IPS-18c (cell line): ENCODE data around the gene PAXIP1.

Experiments
- H3K4me3 ChIP-seq: 2 replicates; pipeline ENCODE4 v1.7.0; 2013; ENCODE audit warnings: low read depth, mild to moderate bottlenecking, low read length, moderate library complexity; ENCODE audit not compliant: insufficient read depth
- H3K9me3 ChIP-seq: one replicate; pipeline ENCODE4 v1.6.1; 2013; ENCODE audit warnings: mild to moderate bottlenecking, low read length, moderate library complexity; ENCODE audit not compliant: control insufficient read depth, insufficient read depth

Gene PAXIP1

GRCh38 chr7:154910125-154910524 is 92.8 kb downstream of the PAXIP1 start:
- peaks cover 2% of the 10 kb centered on the region for H3K9me3 ChIP-seq
- H3K4me3 ChIP-seq, result no peak overlapping the region

GRCh38 chr7:154909241-154910105 is 93.5 kb downstream of the PAXIP1 start:
- Histone ChIP-seq H3K9me3 (peaks cover 2% of the 10 kb centered on the region), H3K4me3 (no peak overlapping the region)

- no peak overlapping the region for H3K4me3 ChIP-seq
- H3K9me3 ChIP-seq, result peaks cover 2% of the 10 kb centered on the region
Measured at GRCh38 chr7:154907651-154908620, 95.0 kb downstream of the PAXIP1 start.

- Histone ChIP-seq H3K4me3 (no peak overlapping the region), H3K9me3 (peaks cover 3% of the 10 kb centered on the region)
Measured at GRCh38 chr7:154906736-154907355, 96.1 kb downstream of the PAXIP1 start.

GRCh38 chr7:154906201-154906600 is 96.7 kb downstream of the PAXIP1 start:
- H3K9me3 ChIP-seq, result peaks cover 5% of the 10 kb centered on the region
- H3K4me3 ChIP-seq, result no peak overlapping the region

GRCh38 chr7:154905615-154906014 is 97.3 kb downstream of the PAXIP1 start:
- Histone ChIP-seq H3K4me3 (no peak overlapping the region), H3K9me3 (peaks cover 5% of the 10 kb centered on the region)

GRCh38 chr7:154905146-154905545 is 97.8 kb downstream of the PAXIP1 start:
- H3K4me3 ChIP-seq, result no peak overlapping the region
- peaks cover 5% of the 10 kb centered on the region for H3K9me3 ChIP-seq

- peaks cover 5% of the 10 kb centered on the region for H3K9me3 ChIP-seq
Measured at GRCh38 chr7:154903083-154903731, 99.7 kb downstream of the PAXIP1 start.

GRCh38 chr7:154902600-154903082 is 100.3 kb downstream of the PAXIP1 start:
- H3K9me3 ChIP-seq, result peaks cover 3% of the 10 kb centered on the region
- no peak overlapping the region for H3K4me3 ChIP-seq

More at GRCh38 chr7:154903083-154903731, 99.7 kb downstream of the PAXIP1 start:
- no peak overlapping the region for H3K4me3 ChIP-seq

- Histone ChIP-seq H3K9me3 (peaks cover 2% of the 10 kb centered on the region), H3K4me3 (no peak overlapping the region)
Measured at GRCh38 chr7:154899862-154900261, 103.1 kb downstream of the PAXIP1 start.

- Histone ChIP-seq H3K9me3 (peaks cover 2% of the 10 kb centered on the region), H3K4me3 (no peak overlapping the region)
Measured at GRCh38 chr7:154898973-154899855, 103.7 kb downstream of the PAXIP1 start.

- no peaks in the 10 kb centered on the region for H3K9me3 ChIP-seq
- no peak overlapping the region for H3K4me3 ChIP-seq
Measured at GRCh38 chr7:154896076-154896475, 106.8 kb downstream of the PAXIP1 start.
